Measurements from ENCODE around the gene NOPCHAP1. TPM values are rescaled to one million over a fixed set of nuclear protein-coding genes. Genes with fewer than 3 reads are reported as not detected.

The NOPCHAP1 gene
- total RNA-seq (2014; rRNA removed; shearing (Covaris generic)), result 1.0 and 1.2 TPM in 2 replicates
- polyA plus RNA-seq (2016; fragmentation: Nextera tagmentation; extraction: Ambion mirVana), result 17.3 and 20.3 TPM in 2 replicates

GRCh38 chr12:104986022-104986941 is at the start of gene NOPCHAP1:
TSS of gene NOPCHAP1 (plus strand) at chr12:104986316. CDS start at chr12:104986353, 37 bp downstream.
- WGBS, 2 experiments (ENCODE audit: low coverage in 1 of 2, low lambda C conversion rate in 2 of 2, missing lambda C conversion rate in 2 of 2), result 1% methylated on average over 54 to 56 of the region's 59 CpGs
- H3K79me2 ChIP-seq (ENCODE audit: insufficient read depth), result peaks cover 28% of the 10 kb centered on the region

GRCh38 chr12:104938371-104938770 is 47.7 kb upstream of the NOPCHAP1 start:
- in situ Hi-C loops (cut with MboI), result no loop called here
- no peaks in the 10 kb centered on the region; the same call in 1 of the 2 replicates for H3K9me2 ChIP-seq (ENCODE audit: insufficient read depth)
- H4K20me1 ChIP-seq (ENCODE audit: insufficient read depth), result no peaks in the 10 kb centered on the region
- no peak overlapping the region for H3K9ac ChIP-seq
- peak; percentile 24 for DNase-seq
- peaks cover 7% of the 10 kb centered on the region for H3K4me1 ChIP-seq (ENCODE audit: insufficient read depth)
- H3F3A ChIP-seq (ENCODE audit: insufficient read depth), result 0 out of 2 replicates have a peak, but pooled peaks cover 3% of the 10 kb centered on the region
- H3K4me2 ChIP-seq (ENCODE audit: unreplicated experiment), result no peak overlapping the region
- no peaks in the 10 kb centered on the region; the same call in 1 of the 2 replicates for H3K79me2 ChIP-seq (ENCODE audit: insufficient read depth)
- H3K27me3 ChIP-seq (replicated peaks; ENCODE audit: insufficient read depth), result no peaks in the 10 kb centered on the region
- H3K27ac ChIP-seq, result no peak overlapping the region
- H3K36me3 ChIP-seq (ENCODE audit: low read depth), result no peaks in the 10 kb centered on the region
- WGBS, 2 experiments (ENCODE audit: low coverage in 1 of 2, low lambda C conversion rate in 2 of 2, missing lambda C conversion rate in 2 of 2), result 45 to 49% methylated on average over 3 of the region's 3 CpGs
- H3K9me3 ChIP-seq (ENCODE audit: low read depth), result no peaks in the 10 kb centered on the region
- no peak overlapping the region for H2AFZ ChIP-seq
- no peak overlapping the region for H3K4me3 ChIP-seq
- TF ChIP-seq EZH2phosphoT487 (IDR thresholded peaks at IDR 0.05; ENCODE audit: insufficient read depth, low read depth) (no peak), EZH2 (IDR thresholded peaks at IDR 0.05; ENCODE audit: insufficient read depth, poor library complexity, severe bottlenecking) (no peak)

More at GRCh38 chr12:104986022-104986941, at the start of gene NOPCHAP1:
- H3K9me3 ChIP-seq (ENCODE audit: low read depth), result no peaks in the 10 kb centered on the region
- DNase-seq, result peak; percentile 95
- peak within 1 kb of the TSS; percentile 88 for H2AFZ ChIP-seq
- H3F3A ChIP-seq (ENCODE audit: insufficient read depth), result no peaks in the 10 kb centered on the region
- peaks cover 7% of the 10 kb centered on the region; the same call in 1 of the 2 replicates for H3K4me1 ChIP-seq (ENCODE audit: insufficient read depth)
- no peaks in the 10 kb centered on the region for H4K20me1 ChIP-seq (ENCODE audit: insufficient read depth)
- H3K27ac ChIP-seq, result 0 out of 2 replicates have a peak within 1 kb of the TSS, but pooled peaks have one; percentile 2
- peak within 1 kb of the TSS; percentile 75 for H3K9ac ChIP-seq
- H3K9me2 ChIP-seq (ENCODE audit: insufficient read depth), result no peaks in the 10 kb centered on the region
- in situ Hi-C loops (cut with MboI), result no loop called here
- H3K27me3 ChIP-seq (replicated peaks; ENCODE audit: insufficient read depth), result no peaks in the 10 kb centered on the region
- TF ChIP-seq EZH2phosphoT487 (IDR thresholded peaks at IDR 0.05; ENCODE audit: insufficient read depth, low read depth) (no peak), EZH2 (IDR thresholded peaks at IDR 0.05; ENCODE audit: insufficient read depth, poor library complexity, severe bottlenecking) (no peak)
- H3K4me3 ChIP-seq, result peak within 1 kb of the TSS; percentile 74
- peak within 1 kb of the TSS; percentile 75 for H3K4me2 ChIP-seq (ENCODE audit: unreplicated experiment)
- no peaks in the 10 kb centered on the region for H3K36me3 ChIP-seq (ENCODE audit: low read depth)

DNA sequence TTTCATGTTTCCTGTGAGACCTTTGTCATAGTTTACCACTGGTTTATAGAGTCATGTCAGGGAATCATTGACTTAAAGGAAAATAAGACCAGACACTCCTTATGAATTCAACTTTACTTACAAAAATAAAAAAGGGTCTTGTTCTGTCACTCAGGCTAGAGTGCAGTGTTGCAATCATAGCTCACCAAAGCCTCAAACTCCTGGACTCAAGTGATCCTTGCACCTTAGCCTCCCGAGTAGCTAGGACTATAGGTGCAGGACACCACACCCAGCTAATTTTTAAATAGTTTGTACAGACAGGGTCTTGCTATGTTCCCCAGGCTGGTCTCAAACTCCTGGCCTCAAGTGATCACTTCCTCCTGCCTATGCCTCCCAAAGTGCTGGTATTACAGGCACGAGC is 47.0 kb upstream of the NOPCHAP1 start:
- DNase-seq, result no peak
- in situ Hi-C loops (cut with MboI), result no loop called here

DNA sequence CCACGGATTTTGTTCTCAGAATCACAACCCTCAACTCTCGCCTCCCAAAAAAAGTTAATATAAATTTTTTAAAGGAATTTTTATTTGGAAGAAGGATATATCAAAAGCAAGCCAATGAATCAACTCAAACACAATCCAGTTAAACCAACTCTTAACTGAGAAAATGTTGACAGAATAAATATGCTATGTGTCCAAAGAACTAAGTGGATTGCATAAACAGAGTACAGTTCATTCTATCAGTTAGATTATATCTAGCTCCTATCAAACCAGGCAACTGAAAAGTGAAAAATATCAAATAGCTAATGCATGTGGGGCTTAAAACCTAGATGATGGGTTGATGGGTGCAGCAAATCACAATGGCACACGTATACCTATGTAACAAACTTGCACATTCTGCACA is 44.7 kb upstream of the NOPCHAP1 start:
- WGBS, 2 experiments (ENCODE audit: low coverage in 1 of 2, low lambda C conversion rate in 2 of 2, missing lambda C conversion rate in 2 of 2), result 98 to 99% methylated on average over 3 of the region's 3 CpGs
- no peaks in the 10 kb centered on the region for H3K9me2 ChIP-seq (ENCODE audit: insufficient read depth)
- TF ChIP-seq EZH2phosphoT487 (IDR thresholded peaks at IDR 0.05; ENCODE audit: insufficient read depth, low read depth) (no peak), EZH2 (IDR thresholded peaks at IDR 0.05; ENCODE audit: insufficient read depth, poor library complexity, severe bottlenecking) (no peak)

More for the DNA sequence above, 47.0 kb upstream of the NOPCHAP1 start:
- H3K27me3 ChIP-seq (replicated peaks; ENCODE audit: insufficient read depth), result no peaks in the 10 kb centered on the region
- no peaks in the 10 kb centered on the region for H3K9me2 ChIP-seq (ENCODE audit: insufficient read depth)
- H3K9ac ChIP-seq, result no peak overlapping the region
- H3K27ac ChIP-seq, result no peak overlapping the region
- H3K79me2 ChIP-seq (ENCODE audit: insufficient read depth), result no peaks in the 10 kb centered on the region; the same call in 1 of the 2 replicates
- 0 out of 2 replicates have a peak, but pooled peaks cover 3% of the 10 kb centered on the region for H3F3A ChIP-seq (ENCODE audit: insufficient read depth)
- no peak overlapping the region for H3K4me2 ChIP-seq (ENCODE audit: unreplicated experiment)
- H3K9me3 ChIP-seq (ENCODE audit: low read depth), result no peaks in the 10 kb centered on the region
- H3K4me3 ChIP-seq, result no peak overlapping the region
- TF ChIP-seq EZH2 (IDR thresholded peaks at IDR 0.05; ENCODE audit: insufficient read depth, poor library complexity, severe bottlenecking) (no peak), EZH2phosphoT487 (IDR thresholded peaks at IDR 0.05; ENCODE audit: insufficient read depth, low read depth) (no peak)
- no peaks in the 10 kb centered on the region for H4K20me1 ChIP-seq (ENCODE audit: insufficient read depth)
- no peaks in the 10 kb centered on the region for H3K36me3 ChIP-seq (ENCODE audit: low read depth)
- peaks cover 7% of the 10 kb centered on the region for H3K4me1 ChIP-seq (ENCODE audit: insufficient read depth)
- 94 to 95% methylated on average over 2 of the region's 2 CpGs for WGBS, 2 experiments (ENCODE audit: low coverage in 1 of 2, low lambda C conversion rate in 2 of 2, missing lambda C conversion rate in 2 of 2)
- H2AFZ ChIP-seq, result no peak overlapping the region

More for the DNA sequence above, 44.7 kb upstream of the NOPCHAP1 start:
- Histone ChIP-seq H3K27me3 (replicated peaks; ENCODE audit: insufficient read depth) (no peaks in the 10 kb centered on the region), H3K4me2 (ENCODE audit: unreplicated experiment) (no peak overlapping the region), H3K36me3 (ENCODE audit: low read depth) (no peaks in the 10 kb centered on the region), H3K9ac (no peak overlapping the region), H3K9me3 (ENCODE audit: low read depth) (no peaks in the 10 kb centered on the region), H3K4me3 (no peak overlapping the region), H2AFZ (no peak overlapping the region), H3K79me2 (ENCODE audit: insufficient read depth) (no peaks in the 10 kb centered on the region; the same call in 1 of the 2 replicates), H3K4me1 (ENCODE audit: insufficient read depth) (peaks cover 7% of the 10 kb centered on the region), H3F3A (ENCODE audit: insufficient read depth) (0 out of 2 replicates have a peak, but pooled peaks cover 3% of the 10 kb centered on the region), H4K20me1 (ENCODE audit: insufficient read depth) (no peaks in the 10 kb centered on the region), H3K27ac (no peak overlapping the region)
- in situ Hi-C loops (cut with MboI), result no loop called here
- DNase-seq, result no peak

Measured in GM23248 (cell line).